ENCODE measurements around the gene NUDT4. TPM values are rescaled to one million over a fixed set of nuclear protein-coding genes. Genes with fewer than 3 reads are reported as not detected.
A peak's percentile ranks its signal among the peaks of the same experiment; 100 is the strongest.
"Not testable (repeated sequence)": the region's sequence is repeated elsewhere in the genome, so short reads cannot be mapped to it uniquely, and the experiment has no call there.

NUDT4 gene
- total RNA-seq, 2 donors from 2014 or later, result 103 to 124 TPM

DNA sequence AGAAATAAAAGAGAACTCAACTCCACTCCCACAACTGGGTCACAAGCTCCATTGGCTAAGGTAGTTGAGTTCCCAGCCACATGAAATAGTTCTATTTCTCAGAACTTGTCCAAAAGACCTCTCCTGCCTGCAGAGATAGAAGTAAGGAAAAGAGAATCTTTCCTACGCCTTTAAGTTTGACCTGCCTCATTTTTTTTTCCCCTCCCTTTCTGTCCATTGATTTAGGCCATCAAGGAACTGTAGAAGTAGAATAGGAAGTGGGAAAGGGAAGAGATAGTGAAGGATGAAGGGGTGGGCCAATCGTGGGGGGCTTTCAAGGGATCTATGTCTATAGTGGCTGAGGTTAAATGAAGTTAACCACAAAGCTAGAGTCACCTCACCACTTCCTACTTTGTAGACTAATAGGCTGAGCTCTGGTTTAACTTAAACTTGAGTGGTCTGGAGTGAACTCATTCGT lies 13.9 kb upstream of the NUDT4 start:
- ATAC-seq, result no peak
- no peak for DNase-seq
- intact Hi-C loops (cut with DNase I, micrococcal nuclease), result no loop called here

DNA sequence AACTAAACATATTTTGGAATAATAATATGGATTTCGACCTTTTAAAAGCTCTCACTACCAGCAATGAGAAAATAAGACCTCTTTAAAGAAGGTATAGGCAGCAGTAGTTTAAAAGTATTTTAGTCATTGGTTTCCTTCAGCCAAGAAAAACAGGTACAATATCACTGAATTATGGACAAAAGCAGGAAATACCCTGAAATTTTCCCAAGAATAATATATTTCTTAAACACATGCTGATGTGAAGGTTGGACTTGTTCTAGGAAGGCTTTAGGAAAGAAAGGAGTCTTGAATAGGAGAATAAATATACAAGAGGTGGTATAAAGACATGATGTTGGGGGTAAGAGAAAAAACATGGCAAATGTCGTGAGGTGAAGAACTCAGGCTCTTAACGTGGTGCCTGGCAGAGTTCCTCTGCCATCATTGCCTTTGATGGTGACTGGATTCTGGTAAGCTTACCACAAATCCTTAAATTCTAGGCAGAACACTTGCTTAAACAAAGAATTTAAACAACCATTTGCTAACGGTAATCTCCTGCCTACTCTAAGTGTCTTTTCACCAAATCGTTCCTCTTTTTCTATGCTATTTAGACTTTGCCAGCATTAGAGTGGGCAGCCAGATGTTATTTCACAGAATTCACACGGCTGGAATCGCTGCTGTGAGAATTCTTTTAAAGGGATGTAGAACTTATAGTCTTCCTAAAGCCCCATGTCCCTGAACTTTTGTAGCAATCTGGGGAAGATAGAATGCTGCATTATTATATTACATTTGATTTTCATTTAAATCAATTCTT lies 11.9 kb upstream of the NUDT4 start:
- ATAC-seq (no peak), DNase-seq (no peak)
- intact Hi-C loops (cut with DNase I, micrococcal nuclease), result no loop called here

DNA sequence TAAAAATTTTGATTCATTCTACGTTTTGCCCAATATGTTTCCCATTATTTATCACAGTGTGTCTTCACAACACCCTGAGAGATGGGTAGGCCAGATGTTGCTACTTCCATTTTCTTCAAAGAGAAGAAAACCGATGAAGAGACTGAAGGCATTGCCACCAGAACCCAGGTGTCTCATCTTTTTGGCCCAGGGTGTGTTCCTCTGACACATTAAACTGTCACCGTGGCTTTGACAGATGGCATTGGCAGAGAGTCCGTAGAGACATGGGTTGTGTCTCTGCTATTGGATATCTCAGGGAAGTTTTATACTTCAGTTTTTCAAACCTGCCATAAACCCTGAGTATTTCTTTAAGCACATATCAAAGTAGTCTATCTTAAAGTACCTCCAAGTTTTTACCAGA lies 11.3 kb upstream of the NUDT4 start:
- ATAC-seq, result no peak
- no peak for DNase-seq
- intact Hi-C loops (cut with DNase I, micrococcal nuclease), result no loop called here

DNA sequence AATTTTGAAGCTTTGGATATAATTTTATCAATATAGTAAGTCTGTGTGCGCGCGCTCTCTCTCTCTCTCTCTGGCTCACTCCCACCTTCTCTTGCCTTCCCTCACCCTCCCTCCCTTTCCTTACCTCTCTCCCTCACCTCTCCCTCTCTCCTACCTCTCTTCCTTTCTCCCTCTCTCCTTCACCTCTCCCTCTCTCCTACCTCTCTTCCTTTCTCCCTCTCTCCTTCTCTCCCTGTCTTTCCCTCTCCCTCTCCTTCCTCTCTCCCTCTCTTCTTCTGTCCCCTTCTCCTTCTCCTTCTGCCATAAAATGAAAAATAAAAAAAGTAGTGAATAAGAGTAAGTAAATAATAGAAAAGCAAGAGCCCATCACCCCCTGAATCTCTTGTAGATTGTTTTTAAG lies 9.0 kb upstream of the NUDT4 start:
- DNase-seq (no peak), ATAC-seq (no peak)
- intact Hi-C loops (cut with DNase I, micrococcal nuclease), result no loop called here

DNA sequence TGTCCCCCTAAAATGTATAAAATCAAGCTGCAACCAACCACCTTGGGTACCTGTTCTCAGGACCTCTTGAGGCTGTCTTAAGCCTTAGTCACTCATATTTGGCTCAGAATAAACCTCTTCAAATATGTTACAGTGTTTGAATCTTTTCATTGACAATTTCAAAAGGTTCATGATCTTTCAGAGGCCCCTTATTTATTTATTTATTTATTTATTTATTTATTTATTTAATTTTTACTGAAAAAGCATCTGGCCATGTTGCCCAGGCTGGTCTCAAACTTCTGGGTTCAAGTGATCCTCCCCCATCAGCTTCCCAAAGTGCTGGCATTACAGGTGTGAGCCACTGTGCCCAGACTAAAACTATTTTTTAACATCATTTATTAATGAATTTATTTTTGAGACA lies 8.2 kb upstream of the NUDT4 start:
- intact Hi-C loops (cut with DNase I, micrococcal nuclease), result no loop called here
- DNase-seq (no peak), ATAC-seq (no peak)

DNA sequence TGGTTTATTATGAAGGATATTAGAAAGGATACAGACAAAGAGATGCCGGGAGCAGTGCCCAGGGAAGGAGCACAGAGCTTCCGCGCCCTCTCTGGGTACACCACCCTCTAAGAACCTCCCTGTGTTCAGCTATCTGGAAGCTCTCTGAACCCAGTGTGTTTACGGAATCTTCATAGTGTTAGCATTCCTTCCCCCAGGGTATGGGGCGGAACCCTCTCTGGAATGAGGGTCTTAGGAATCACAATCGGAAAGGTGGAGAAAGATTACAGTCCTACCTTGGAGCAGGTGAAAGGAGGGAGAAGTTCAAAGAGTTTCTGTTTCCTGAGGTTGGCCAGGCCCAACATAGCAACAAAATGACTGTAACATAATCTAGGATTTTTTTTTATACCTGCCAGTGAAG lies 6.8 kb upstream of the NUDT4 start:
- intact Hi-C loops (cut with DNase I, micrococcal nuclease), result loop anchor here in 1 of 2 donors (10.0 kb wide), 1 partner anchor 276 kb away; no protein-coding TSS in a partner anchor
- DNase-seq, result no peak
- ATAC-seq, result no peak

DNA sequence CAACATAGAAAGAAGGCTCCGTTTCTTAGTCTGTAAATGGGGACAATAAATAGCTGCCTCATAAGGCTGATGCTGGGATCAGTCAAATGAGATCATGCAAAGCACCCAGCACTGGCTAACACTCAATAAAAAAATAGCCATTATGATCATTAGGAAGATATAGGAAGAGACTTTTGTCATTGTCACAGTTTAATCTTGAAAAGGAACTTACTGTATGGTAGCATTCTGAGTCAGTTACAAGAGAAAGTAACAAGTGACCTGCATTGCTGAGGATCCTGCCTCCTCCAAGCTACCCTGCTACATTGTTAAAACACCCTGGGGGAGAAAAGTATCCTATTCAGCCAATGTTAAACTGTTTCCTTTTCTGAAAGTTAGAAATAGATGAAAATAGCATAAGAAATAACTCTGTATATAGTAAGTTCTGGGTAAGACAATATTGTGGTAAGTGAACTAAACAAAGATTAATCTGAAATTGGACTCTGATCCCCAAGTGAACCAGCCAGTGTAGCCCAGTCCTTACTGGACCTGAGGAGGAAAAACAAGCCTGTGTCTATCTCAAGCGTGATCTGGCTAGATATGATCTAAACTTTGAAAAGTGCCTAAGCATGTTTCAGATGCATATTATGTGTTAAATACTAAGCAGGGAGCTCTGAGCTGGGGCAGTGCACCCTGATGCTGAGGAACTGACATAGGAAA lies 3.6 kb upstream of the NUDT4 start:
- DNase-seq, result peak in 1 of 2 donors; percentile 36
- peak; percentile 44 for ATAC-seq
- intact Hi-C loops (cut with DNase I, micrococcal nuclease), result loop anchor here in 1 of 2 donors (10.0 kb wide), 1 partner anchor 279 kb away; no protein-coding TSS in a partner anchor

DNA sequence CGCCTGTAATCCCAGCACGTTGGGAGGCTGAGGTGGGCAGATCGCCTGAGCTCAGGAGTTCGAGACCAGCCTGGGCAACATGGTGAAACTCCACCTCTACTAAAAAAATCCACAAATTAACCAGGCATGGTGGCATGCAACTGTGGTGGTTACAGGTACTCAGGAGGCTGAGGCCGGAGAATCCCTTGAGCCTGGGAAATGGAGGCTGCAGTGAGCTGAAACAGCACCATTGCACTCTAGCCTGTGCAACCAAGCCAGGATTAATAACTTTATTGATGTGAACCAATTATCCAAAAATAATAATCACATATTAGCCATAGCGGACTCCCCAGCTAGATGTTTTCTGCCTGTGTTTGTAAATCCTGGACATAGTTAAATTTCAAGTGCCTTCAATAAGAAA lies 1.8 kb upstream of the NUDT4 start:
- DNase-seq, result no peak
- ATAC-seq, result no peak
- intact Hi-C loops (cut with DNase I, micrococcal nuclease), result loop anchor here in 1 of 2 donors (10.0 kb wide), 1 partner anchor 281 kb away; no protein-coding TSS in a partner anchor

DNA sequence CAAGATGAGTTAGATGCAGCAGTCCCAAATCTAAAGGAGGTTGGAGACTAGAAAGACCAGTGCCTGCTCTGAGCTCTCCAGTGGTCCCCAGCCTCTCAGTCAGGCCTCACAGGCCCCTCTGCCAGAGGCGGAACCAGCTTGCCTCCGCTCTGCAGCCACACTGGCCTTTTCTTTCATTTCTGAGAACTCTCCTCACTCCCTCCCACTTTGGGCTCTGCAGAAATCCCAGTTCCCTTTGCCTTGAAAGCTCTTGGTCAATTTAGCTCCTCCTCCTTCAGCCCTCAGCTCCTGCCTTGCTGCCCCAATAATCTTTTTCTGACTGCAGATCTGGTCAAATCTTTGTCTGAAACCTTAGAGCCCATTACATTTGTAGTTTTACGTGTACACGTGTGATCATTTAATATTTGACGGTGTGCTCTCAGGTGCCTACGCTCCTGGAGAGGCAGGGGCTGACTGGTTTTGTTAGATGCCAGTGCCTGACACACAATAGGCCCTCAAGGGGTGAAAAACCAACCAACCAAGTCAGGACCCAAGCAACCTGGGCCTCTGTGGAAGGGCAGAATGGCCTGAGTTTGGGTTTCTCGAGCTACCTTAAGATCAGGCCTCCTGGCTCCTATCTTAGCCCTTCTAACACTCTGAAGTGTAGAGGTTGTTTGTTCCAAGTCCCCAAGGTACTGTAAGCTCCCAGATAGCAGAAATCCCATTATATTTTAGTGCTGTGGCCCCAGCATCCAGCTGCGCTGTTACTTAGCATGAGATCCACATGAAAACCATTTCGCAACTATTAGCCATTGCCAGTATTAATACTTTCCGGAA lies 1.1 kb upstream of the NUDT4 start:
- intact Hi-C loops (cut with DNase I, micrococcal nuclease), result loop anchor here in 1 of 2 donors (10.0 kb wide), 1 partner anchor 282 kb away; no protein-coding TSS in a partner anchor
- peak; percentile 42 to 50 for DNase-seq
- ATAC-seq, result peak; percentile 11

DNA sequence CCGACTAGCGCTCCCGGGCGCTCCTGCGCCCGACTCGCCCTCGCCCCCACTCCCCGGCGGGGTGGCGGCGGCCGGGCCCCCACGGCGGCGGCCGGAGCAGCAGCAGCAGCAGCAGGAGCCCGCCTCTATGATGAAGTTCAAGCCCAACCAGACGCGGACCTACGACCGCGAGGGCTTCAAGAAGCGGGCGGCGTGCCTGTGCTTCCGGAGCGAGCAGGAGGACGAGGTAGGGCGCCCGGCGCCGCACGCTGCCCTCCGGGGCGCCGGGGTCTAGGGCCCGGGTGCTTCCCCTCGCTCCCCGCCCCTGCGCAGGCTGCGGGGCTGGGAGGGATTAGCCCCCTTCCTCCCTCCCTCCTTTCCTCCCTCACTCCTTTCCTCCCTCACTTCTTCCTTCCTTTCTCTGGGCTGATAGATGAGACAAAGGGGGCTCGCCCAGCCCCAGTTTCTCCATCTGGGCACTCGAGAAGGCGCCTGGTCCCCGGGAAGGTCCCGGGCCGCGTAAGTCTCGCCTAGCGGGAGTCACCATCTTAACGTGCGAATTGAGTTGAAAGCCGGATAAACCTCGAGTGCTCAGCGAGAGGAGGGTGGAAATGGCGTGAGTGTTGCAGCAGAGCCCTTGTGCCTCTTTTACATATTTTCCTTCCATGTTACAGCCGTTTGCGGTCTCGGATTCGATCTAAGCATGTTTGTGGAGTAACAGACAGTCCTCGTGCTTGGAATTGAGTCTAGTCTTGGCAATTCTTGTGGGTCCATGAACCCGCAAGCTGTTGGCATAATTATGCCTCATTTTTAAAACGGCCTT lies 672 bp downstream of the NUDT4 start:
- intact Hi-C loops (cut with DNase I, micrococcal nuclease), result loop anchor here in 1 of 2 donors (10.0 kb wide), 1 partner anchor 284 kb away; no protein-coding TSS in a partner anchor
- DNase-seq (peak in 1 of 2 donors; percentile 60), ATAC-seq (peak; percentile 11)

DNA sequence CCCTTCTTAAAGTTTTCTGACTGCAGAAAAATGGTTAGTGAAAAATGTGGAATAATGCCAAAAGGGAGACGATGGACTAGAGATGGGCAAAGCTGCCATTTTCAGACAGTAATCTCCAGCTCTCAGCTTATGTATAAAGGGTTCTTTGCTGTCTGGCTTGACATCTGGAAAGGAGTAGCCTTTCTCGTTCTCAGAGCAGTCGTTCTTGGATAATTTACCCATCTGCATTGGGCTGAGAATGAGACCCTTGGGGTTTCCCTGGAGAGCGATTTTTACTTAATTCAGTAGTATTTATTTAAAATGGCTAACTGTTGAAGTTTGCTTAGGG lies 1.2 kb downstream of the NUDT4 start:
- intact Hi-C loops (cut with DNase I, micrococcal nuclease), result loop anchor here in 1 of 2 donors (10.0 kb wide), 1 partner anchor 284 kb away; no protein-coding TSS in a partner anchor
- no peak for DNase-seq

DNA sequence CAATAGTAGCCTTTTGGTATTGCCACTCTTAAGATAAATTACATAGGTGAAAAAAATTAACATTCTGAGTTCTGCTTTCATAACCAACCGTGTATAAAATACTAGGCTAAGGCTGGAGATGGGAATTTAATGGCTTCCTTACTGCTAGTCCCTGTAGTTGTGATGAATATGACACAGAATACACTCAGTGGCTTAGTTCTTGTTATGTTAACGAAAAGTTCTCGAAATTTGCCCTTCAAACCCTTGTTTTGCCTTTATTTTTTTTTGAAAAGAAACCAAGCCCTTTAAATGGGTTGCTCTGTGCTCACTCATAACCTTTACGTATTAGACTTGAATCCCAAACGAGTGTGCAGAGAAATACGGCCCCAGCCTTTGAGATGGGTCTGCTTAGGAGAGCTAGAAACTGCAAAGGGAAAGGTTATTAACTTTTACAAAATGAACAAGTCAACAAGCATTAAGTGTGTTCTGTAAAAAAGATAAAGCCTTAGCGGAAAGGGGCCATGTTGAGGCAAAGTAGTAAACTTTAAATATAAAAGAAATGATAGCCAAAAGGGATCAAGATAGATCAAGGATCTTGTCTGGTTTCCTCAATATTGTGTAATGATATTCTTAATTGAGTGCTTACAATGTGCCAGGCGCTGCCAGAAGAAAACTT lies 1.7 kb downstream of the NUDT4 start:
- DNase-seq (no peak), ATAC-seq (no peak)
- intact Hi-C loops (cut with DNase I, micrococcal nuclease), result loop anchor here in 1 of 2 donors (10.0 kb wide), 1 partner anchor 285 kb away; no protein-coding TSS in a partner anchor

More for the DNA sequence above, 1.2 kb downstream of the NUDT4 start:
- ATAC-seq, result no peak

DNA sequence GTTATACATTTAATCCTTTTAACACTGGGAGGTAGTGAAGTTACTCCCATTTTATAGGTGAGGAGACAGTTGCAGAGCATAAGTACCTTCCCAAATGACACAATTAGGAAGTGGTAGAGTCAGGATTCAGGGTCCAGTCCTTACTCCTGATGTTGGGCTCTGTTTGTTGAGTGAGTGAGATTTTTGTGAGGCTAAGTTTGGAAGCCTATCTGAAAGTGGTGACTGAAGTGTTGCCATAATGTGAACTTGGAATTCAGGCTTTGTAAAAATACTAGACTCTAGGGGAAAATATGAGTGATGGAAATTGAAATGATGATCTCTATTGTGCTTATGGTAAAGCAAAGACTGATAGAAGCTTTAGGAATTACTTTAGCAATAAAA lies 2.2 kb downstream of the NUDT4 start:
- intact Hi-C loops (cut with DNase I, micrococcal nuclease), result loop anchor here in 1 of 2 donors (10.0 kb wide), 1 partner anchor 285 kb away; no protein-coding TSS in a partner anchor
- no peak for DNase-seq
- no peak for ATAC-seq

DNA sequence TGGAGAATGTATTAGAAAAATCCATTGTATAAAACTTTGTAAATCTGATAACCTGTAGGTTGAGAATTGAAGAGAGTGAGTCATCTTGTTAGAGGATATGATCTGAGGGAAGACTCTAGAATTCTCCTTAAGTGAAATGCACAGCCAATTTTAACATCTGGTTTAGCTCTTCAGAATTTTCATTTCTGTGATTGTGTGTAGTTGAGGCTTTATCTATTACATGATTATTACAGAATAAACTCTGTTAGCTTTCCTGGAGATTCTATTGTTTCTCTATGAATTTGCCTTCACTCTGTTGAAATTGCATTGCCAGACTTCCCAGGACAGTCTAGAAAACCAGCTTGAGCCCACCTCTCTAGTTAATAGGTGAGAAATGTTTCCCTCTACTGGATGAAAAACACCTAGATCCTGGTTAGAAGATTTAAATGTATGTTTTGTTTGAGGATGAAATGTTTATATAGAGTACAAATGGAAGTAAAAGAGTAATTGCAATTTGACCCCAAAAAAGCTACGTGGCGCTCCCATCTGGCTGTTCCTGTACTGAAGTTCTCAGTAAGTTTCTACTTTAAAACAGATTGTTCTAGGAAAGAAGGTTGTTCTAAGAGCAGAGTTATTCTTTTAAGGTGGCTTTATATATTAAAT lies 2.9 kb downstream of the NUDT4 start:
- intact Hi-C loops (cut with DNase I, micrococcal nuclease), result no loop called here
- no peak for ATAC-seq
- DNase-seq, result peak in 1 of 2 donors; percentile 21

DNA sequence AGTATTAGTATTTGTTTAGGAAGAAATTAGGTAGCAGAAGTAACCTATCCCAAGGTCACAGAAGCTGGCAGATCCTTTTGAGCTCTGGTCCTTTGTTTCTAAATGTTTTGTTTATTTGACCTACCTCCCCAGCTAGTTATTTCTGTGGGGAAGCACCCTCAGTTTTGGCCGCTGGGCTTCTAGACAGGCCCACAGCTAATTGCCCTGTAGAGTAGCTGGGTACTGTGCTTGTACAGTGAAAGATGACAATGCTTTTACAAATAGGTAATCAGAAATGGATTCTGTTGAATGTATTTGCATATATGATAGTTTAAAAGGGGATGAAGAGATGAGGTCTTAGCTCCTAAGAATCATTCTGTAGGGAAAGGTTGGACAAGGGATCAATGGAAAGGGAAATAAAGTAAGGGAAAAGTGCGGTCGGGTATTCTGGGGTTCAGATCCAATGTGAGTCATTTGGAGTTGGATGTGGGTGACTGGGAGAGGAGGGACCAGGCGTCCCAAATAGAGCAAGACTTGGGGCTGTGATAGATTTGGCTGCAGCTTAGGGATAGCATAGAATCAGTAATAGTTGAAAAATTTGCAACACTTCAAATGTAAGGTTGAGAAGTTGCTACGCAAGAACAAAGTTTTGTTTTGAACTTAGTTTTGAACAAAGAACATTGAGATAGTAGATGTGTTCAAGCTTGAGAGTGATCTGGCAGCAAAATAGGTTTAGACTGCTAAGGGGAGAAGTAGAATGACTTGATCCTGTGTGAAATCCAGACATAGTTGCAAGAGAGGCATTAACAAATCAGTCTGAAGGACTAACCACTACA lies 3.6 kb downstream of the NUDT4 start:
- DNase-seq (no peak), ATAC-seq (no peak)
- intact Hi-C loops (cut with DNase I, micrococcal nuclease), result no loop called here

DNA sequence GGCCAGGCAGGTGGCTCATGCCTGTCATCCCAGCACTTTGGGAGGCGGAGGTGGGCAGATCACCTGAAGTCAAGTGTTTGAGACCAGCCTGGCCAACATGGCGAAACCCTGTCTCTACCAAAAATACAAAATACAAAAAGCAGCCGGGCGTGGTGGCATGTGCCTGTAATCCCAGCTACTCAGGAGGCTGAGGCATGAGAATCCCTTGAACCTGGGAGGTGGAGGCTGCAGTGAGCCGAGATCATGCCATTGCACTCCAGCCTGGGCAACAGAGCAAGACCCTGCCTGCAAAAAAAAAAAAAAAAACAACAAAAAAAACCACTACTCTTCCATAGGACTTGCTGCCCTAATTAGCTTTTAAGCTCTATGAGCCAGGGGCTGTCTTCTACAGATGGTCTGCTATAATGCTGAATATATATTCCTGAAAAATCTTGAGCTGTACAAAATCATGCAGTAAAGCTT lies 4.3 kb downstream of the NUDT4 start:
- intact Hi-C loops (cut with DNase I, micrococcal nuclease); DNase-seq; ATAC-seq: not testable (repeated sequence)
